Stimulated activated CD8-positive, alpha-beta memory T cell treated with anti-CD3 and anti-CD28 coated beads, Interleukin-4, amount 100 ng/mL, for 1 hour (primary cell): Measurements from ENCODE around the gene C2CD3.
"Not testable (repeated sequence)": the region's sequence is repeated elsewhere in the genome, so short reads cannot be mapped to it uniquely, and the experiment has no call there.

Experiments
- DNase-seq, 2 donors: peaks; one replicate each; pipeline ENCODE4 v3.0.0-alpha.2; 2020; ENCODE audit warnings: low read depth in 2 of 2, low spot score in 1 of 2

C2CD3 gene

DNA sequence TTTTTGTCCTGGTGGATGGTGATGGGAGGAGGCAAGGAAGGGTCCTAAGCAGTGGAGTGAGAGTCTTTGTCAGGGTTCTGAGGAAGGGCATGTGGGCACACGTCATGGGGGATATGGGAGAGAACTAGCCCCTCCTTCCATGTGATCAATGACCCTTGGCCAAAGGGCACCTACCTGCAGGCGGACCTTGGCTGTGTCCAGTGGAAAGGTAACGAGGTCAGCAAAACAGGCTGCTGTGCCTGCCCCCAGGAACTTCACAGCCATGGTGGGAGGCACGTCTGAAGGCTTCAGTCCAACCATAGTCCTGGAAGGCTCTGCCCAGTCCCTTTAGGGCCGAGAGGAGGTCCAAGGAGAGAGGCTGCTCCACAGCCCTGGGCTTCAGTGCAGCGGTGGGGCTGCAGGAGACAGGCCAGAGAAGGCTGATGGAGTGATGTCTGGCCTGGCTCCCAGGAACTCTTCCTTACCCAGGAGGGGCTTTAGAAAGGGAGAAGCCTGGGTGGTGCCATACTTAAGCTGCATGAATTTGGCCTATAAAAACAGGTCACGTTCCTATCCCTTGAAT is 164.0 kb downstream of the C2CD3 start:
- DNase-seq: no peak

DNA sequence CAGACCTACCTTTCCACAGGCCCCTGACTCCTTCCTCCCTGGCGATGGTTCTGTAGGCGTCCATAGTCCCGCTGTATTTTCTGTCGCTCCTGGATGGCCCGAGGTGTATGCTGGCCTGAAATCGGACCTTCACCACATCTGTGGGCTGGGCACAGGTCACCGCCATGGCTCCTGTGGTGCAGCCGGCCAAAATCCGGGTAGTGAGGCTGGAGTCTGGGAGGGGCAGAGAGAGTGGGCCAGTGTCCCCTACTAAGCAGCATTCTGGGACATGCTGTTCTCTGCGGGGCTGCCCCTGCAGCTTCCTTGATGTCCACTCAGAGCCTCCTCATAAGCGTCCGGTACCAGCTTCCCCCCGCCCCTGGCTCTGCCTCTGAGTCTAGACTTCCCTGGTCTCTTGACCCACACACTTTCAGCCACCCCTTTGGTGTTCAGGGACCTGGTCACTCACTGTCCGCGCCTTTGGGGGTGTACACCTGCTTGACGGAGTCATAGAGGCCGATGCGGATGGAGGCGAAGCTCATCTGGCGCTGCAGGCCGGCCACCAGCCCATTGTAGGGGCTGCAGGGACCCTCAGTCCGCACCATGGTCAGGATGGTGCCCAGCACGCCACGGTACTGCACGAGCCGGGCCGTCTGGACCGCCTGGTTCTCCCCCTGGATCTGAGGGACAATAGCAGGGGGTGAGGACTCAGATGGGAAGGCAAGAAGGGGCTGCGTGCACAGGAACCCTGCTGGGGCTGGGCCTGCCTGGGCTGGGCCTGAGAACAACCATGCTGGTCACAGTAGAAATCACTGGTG is 164.9 kb downstream of the C2CD3 start:
- DNase-seq: no peak

DNA sequence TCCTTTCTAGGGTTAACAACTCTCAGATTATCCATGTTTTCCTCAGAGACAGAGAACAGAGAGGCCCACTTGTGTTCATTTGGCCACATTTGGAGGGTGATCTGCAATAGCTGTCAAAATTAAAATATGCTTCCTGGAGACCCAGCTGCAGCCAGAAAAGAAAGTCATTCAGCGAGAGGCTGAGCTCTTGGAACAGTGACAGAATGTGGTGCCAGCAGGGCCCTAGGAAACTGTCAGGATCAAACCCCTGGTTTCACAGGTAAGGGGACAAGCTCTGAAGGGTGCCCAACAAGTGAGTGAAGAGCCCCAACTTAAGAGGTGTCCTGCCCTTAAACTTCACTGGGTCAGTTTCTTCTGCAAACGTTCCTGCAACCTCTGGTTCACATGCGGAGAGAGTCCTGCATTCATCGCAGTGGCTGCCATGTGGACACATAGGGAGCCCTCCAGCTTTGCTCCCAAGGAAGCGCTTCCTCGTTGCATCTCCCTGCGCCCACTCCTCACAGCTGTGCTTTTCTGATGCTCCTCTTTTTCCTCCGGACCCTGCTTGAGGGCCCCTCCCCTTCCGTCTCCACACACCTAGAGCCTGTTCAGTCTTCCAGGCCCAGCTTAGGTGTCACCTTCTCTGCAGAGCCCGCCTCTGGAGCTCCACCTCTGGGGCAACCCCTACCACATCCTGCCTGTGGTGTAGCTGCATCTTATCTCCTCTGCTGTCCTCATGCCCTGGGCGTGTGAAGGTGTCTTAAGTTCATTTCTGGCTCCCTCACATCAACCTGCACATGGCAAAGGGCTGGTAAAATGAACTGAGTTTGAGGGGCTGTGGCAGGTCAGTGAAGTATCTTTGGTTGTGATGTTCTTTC is 165.8 kb downstream of the C2CD3 start:
- DNase-seq: peak; percentile 44 to 71

DNA sequence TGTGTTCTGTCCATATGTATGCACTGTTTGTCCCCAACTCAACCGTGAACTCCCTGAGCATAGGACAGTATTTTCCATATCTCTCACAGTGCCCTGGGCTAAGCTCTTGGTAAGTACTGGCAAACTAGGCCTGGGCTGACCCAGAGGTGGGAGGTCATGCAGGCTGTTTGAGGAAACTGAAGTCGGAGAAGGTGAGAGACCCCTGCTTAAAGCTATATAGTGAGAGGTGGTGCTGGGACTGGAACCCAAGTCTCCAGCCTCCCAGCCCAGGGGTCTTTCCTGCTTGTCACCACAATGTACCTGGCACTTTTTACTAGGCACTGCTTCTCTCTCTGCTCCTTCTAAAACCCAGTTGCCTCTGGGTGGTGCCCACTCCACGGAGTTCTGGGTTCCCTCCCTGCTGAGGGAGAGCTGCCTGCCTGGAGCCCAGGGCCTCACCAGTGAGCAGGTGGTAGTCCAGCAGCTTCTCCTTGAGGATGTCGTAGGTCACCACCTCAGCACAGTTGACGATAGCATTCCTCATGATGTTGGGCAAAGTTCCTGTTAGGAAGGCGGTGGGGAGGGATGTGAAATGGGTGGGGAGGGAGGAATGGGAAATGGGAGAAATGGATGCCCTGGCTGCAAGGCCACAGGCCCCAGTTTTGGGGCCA is 166.6 kb downstream of the C2CD3 start:
- no peak for DNase-seq

DNA sequence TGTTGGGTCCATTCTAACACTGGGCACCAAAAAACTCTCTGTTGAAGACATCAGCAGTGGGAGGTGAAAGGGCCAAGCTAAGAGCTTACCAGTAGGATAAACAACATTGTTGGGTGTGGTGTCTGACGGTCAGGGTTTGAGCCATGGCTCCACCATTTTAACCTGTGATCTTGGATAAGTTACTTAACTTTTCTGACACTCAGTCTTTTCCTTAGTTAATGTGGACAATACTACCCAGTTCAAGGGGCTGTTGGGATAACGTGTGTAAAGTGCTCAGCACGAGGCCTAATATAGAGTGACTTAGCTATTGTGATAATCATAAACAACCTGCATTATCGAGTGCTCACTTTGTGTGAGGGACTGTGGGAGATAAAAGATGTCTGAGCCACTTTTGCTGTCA is 168.0 kb downstream of the C2CD3 start:
- no peak for DNase-seq

DNA sequence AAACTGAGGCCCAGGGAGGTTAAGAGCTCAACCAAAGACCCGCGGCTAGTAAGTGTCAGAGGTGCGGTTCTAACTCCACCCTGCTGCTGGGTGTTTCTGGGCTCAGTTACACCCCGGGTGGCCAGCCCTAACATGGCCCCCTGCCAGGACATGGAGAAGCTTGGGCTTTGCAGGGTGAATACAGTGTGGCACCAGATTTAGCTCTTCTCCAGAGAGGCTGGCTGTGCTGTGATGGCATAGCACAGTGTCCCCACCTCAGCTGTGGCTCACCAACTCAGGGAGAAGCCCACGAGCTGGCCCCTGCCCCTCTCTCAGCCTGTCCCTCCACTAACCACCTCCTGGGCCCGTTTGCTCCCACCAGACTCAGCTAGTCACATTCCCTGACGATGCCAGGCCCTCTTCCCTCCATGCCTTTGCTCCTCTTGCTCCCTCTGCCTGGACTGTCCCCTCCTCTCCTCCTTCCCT is 168.9 kb downstream of the C2CD3 start:
- DNase-seq: no peak

DNA sequence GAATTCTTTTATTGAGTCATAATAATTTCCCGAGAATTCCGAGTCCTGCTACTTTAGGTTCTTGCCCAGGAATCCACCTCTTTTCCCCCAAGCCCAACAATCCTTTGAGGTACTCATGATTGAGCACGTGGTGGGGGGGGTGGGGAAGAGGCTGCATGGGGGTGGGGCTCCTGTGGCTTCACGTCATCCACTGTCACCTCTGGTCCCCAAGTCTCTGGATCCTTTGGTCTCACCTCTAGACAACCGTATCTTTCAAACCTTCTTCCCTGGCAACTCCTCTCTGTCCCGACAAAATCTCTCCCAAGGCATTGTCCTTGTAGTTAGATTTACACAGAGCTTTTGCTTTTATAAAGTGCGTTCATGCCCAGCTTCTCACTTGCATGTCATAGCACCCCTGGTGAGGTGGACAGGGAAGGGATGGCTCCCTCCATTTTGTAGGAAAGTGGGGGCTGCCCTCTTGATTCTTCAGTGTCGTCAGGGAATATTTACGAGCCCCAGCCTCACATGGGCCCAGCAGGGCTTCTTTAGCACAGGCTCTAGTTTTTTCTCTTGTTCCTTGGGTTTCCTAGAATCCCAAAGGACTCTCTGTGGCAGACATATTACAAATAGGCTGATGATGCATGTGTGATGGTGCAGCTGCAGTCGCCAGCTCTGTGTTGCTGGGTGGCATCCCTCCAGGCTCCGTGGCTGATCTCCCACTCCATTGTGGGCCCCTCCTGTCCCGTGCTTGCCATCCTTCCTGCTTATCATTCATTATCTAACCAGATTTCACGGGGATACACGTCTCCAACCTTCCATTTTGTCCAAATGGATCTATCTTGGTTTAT is 170.3 kb downstream of the C2CD3 start:
- no peak for DNase-seq

DNA sequence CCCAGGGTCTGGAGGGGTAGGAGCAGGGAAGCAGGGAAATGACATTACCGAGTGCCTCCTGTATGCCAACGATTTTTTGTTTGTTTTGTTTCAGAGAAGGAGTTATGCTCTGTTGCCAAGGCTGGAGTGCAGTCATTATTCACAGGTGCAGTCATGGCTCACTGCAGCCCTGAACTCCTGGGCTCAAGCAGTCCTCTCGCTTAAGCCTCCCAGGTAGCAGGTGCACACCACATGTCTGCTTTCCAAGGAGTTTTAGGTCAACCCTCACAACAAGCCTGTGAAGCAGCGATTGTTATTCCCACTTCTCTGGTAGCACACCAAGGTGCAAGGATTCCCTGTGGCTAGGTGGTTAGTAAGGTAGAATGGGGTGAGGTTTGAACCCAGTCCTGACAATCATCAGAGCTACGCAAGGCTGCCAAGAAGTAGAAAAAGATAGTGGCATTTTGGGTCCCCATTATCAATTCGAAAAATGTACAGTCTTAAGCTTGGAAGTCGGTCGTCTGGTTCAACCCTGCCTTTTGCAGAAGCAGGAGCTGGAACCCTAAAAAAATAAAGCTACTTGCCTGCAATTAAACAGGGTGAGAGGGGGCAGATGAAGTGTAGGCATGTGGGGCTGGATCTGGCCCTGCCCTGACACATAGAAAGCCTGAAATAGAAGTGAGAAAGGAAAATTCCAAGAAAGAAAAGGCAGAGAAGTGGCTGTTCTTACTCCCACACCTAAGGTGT is 171.1 kb downstream of the C2CD3 start:
- DNase-seq: no peak

DNA sequence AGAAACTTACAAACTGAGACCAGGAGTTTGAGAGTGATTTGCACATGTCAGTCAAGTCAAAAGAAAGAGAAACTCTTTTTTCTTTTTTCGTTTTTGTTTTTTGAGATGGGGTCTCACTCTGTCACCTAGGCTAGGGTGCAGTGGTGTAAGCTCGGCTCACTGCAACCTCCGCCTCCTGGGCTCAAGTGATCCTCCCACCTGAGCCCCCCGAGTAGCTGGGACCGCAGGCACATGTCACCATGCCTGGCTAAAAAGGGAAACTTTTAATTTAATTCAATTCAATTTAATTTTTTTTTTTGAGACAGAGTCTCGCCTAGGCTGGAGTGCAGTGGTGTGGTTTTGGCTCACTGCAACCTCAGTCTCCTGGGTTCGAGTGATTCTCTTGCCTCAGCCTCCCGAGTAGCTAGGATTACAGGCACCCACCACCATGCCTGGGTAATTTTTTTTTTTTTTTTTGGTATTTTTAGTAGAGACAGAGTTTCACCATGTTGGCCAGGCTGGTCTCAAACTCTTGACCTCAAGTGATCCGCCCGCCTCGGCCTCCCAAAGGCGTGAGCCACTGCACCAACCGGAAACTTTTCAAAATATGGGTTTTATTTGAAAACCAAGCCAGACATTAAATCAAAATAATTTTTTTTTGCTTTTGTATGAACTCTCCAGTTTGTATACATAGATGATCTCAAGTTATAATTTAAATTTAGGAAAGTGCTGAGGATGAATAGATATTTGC is 171.8 kb downstream of the C2CD3 start:
- no peak for DNase-seq

DNA sequence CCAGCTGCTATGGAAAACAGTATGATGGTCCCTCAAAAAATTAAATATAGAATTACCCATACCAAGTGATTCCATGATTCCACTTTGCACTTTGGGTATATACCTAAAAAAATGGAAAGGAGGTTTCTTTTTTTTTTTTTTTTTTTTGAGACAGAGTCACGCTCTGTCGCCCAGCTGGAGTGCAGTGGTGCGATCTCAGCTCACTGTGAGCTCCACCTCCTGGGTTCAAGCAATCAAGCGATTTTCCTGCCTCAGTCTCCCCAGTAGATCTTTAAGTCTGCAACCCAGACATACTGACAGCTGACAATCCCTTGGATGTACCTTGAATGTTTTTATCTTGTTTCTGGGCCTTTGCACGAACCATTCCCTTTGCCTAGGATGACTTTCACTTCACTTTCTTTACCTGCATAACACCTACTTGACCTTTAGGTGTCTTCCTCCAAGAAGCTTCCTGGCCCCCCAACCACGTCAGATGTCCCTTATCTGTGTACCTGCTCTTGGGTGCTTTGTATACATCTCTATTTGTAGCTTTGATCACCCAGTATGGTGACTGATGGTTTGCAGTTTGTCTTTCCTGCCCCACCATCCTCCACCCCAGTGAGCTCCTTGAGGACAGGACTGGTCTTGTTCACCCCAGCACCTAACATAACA is 173.6 kb downstream of the C2CD3 start:
- no peak for DNase-seq

DNA sequence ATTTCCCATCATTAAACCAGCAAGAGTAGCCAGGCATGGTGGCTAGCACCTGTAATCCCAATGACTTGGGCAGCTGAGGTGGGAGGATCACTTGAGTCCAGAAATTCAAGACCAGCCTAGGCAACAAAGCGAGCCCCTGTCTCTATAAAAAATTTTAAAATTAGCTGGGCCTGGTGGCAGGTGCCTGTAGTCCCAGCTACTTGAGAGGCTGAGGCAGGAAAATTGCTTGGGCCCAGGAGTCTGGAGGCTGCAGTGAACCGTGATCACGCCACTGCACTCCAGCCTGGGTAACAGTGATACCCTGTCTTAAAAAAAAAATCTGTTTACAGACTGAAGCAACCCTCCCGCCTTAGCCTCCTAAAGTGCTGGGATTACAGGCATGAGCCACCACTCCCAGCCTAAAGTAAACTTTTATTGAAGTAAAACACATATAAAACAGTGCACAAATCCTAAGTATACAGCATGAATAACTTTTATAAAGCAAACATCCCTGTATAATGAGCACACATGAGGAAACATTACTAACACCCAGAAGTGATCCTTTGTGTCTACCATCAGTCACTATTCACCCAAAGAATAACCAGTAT is 174.5 kb downstream of the C2CD3 start:
- no peak for DNase-seq

DNA sequence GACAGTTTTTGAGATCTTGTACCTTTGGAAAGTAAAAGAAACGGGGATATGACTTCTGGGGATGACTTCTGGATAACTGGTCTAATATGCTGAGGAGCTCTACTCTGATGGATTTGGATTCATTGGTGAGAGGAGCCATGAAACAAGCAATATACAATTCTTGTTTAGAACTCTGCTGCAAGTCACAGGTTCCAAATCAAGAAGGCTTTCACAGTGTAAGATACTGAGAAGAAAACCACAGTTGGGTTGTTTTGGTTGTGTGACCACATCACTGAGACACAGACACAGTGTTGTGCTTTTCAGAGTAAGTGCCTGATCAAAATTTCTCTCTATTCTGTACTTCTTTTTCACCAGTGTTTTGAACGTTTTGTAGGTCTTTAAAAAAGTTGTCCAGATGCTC is 175.1 kb downstream of the C2CD3 start:
- no peak for DNase-seq

DNA sequence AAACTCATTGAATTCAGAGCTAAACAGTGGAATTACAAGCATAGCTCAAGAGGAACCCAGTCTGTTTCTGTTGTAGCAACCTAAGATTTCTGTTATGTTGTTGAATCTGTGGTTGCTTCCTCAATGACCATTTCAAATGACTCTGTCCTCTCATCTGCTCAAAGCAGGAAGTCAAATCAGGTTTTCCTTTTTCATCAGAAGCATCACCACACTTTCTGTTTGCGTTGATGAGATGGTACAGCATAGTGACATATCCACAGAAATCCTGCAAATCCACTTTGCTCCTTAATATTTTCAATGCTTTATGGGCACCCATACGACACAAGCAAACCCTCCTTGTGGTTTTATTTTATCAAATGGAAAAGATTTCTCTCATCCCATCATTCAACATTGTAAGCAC is 175.6 kb downstream of the C2CD3 start:
- DNase-seq: no peak

DNA sequence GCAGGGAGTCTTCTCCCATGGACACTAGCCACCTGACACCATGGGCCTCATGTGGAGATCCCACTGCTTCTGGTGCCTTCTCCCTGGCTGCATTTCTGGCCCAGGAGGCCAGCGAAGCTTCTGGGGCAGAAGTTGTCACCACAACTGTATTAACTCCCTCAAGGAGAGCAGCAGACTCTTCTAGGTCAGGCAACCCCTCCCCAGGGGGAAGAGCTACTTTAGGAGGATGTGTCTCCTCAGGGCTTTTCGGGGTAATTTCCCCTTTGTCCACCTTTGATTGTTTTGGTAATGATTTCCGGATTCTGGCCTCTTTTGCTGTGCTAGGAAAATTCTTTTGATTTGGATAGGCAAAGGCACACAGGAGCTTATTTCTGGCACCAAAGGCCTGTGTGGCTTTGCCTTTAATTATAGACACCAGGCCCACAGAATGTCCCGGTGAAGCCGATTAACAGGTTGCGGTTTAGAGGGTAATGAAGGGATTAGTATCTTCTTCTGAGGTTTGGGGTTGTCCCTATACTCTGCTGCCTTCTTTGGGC is 179.3 kb downstream of the C2CD3 start:
- DNase-seq: no peak

DNA sequence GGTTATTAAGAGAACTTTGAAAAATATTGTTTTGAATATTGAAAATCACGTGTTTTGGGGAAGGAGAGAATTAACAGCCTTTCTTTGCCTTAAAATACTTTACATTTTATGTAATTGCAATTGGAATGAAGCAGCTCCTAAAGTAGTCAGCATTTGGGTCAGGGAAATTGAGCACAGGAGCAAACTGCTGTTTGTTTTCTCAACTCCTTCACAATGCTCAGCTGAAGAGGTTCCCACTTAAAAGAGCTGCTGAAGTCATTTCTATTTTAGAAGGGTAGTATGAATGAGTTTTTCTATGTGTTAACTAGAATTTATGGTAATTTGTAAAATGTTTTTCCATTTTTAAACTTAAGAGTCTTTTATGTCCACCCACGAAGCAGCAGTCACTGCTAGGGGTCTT is 180.1 kb downstream of the C2CD3 start:
- DNase-seq: no peak

DNA sequence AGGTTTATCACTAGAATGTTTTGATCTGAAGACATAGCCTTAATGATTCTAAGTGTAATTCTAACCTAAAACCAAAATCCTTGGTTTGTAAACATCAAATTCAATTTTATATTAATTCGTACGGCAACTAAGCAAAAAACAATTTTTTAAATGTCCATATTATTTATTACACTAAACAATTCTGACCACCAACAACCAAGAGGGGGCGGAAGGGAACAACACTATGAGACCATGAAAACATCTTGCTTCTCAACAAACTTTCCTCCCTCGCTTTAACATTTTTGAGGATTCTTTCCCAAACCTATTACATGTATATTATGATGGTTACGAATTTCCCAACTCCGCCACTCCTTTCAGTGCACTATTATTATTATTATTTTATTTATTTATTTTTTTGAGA is 181.6 kb downstream of the C2CD3 start:
- DNase-seq: no peak

DNA sequence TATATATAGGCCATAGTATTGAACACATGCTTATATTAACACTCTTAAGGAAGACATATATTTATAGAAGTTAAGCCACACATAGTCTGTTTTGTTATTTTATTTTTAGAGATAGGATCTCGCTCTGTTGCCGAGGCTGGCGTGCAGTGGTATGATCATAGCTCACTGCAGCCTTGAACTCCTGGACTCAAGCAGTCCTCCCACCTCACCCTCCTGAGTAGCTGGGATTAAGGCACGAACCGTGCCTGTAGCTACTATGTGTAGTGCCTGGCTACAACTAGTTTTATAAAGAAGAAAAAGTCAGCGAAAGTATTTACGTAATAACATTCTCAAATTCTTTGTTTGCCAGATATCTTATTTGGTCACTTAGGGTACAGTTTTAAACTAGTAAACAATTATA is 182.6 kb downstream of the C2CD3 start:
- DNase-seq: no peak

DNA sequence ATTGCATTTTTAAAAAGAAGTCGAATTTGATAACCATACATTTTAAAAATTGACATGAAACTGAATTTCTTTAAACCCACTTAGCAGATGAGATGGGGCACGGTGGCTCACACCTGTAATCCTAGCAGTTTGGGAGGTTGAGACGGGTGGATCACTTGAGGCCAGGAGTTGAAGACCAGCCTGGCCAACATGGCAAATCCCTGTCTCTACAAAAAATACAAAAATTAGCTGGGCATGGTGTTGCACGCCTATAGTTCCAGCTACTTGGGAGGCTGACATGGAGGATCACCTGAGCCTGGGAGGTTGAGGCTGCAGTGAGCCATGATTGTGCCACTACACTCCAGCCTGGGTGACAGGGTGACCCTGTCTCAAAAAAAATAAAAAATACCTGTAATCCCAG is 185.1 kb downstream of the C2CD3 start:
- not testable (repeated sequence) for DNase-seq
